OCI-LY7 (cell line): ENCODE measurements around the gene NFATC1.

Experiments used
- EZH2phosphoT487 ChIP-seq: fragments of 200-600 bp; sonication (generic); IDR thresholded peaks from 2 replicates; pipeline ENCODE4 v1.6.1; 2018; ENCODE audit warnings: low read depth, borderline replicate concordance, mild to moderate bottlenecking, mixed run types, antibody characterized with exemption, low read length, moderate library complexity, mixed read lengths
- TF ChIP-seq, protein P1 (sequence below): fragments of 200-600 bp; sonication (generic); conservative IDR thresholded peaks from 2 replicates; pipeline ENCODE4 v1.5.1; 2014; ENCODE audit warnings: mild to moderate bottlenecking, antibody characterized with exemption, low read length, moderate library complexity, mixed read lengths

- TF ChIP-seq, protein P1, sequence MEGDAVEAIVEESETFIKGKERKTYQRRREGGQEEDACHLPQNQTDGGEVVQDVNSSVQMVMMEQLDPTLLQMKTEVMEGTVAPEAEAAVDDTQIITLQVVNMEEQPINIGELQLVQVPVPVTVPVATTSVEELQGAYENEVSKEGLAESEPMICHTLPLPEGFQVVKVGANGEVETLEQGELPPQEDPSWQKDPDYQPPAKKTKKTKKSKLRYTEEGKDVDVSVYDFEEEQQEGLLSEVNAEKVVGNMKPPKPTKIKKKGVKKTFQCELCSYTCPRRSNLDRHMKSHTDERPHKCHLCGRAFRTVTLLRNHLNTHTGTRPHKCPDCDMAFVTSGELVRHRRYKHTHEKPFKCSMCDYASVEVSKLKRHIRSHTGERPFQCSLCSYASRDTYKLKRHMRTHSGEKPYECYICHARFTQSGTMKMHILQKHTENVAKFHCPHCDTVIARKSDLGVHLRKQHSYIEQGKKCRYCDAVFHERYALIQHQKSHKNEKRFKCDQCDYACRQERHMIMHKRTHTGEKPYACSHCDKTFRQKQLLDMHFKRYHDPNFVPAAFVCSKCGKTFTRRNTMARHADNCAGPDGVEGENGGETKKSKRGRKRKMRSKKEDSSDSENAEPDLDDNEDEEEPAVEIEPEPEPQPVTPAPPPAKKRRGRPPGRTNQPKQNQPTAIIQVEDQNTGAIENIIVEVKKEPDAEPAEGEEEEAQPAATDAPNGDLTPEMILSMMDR = no peak
- TF ChIP-seq EZH2phosphoT487 = no peak
These were observed 27.0 kb downstream of the NFATC1 start for GRCh38 chr18:79422783-79423165.
